NCI-H82 treated with DMSO at 0.1 percent for 48 hours (cell line): ENCODE measurements around the gene DOCK1.

Experiments
- DNase-seq: peaks from one replicate; lab custom pipeline; 2025; ENCODE audit not compliant: unreplicated experiment; lab: John Stamatoyannopoulos, UW

DOCK1 gene

DNA sequence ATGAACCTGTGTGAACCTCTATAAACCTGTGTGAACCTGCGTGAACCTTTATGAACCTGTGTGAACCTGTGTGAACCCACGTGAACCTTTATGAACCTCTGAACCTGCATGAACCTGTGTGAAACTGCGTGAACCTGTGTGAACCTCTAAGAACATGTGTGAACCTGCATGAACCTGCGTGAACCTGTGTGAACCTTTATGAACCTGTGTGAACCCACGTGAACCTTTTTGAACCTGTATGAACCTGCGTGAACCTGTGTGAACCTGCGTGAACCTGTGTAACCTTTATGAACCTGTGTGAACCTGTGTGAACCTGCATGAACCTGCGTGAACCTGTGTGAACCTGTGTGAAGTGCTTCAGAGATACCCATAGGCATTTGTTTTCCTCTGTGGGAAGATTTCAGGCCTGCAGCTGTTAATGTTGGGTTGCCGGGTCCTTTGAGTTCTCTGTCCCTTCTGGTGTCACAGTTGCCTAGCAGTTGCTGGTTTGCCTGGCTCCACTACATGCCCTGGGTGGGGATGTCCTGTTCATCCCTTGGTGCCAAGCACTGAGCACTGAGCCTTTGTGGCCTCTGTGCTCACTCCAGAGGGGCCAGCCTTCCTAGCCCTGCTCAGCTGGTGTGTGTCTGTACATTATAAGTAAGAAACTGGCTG is 97.9 kb downstream of the DOCK1 start:
- no peak for DNase-seq

DNA sequence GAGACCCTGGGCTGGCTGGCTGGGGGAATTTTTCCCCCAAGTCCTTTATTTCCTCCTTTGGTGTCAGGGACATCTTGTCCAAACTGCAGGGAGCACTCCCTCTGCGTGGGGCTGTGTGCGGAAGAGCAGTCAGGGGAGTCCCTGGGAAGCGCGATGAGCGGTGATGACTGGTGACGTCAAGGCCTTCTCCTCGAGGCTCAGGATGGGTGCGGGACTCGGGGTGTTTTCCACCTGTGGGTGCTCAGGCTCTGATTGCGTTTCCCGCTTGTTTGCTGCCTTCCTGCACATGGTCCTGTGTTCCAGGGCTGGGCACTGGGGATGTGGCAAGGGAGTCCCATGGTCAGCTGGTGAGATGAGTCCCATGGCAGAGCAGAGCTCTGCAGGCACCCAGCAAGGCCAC is 101.2 kb downstream of the DOCK1 start:
- no peak for DNase-seq

DNA sequence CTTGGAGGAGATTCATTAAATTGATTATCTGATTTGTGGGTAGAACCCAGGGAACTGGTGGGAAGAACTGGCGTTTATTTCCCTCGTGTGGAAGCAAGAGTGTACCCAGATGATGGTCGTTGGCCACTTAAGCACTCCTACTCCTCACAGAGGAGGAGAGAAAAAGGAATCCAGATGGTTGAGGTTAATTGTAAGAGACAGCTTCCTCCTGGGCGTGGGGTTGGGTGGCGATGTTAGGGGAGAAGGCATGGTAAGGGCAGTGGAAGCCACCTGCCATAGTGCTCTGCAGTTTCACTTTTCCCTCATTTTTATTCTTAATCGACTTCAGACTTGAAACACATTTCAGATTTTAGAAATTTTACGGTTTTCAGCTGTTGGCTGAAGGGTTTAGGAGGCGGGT is 104.1 kb downstream of the DOCK1 start:
- no peak for DNase-seq

DNA sequence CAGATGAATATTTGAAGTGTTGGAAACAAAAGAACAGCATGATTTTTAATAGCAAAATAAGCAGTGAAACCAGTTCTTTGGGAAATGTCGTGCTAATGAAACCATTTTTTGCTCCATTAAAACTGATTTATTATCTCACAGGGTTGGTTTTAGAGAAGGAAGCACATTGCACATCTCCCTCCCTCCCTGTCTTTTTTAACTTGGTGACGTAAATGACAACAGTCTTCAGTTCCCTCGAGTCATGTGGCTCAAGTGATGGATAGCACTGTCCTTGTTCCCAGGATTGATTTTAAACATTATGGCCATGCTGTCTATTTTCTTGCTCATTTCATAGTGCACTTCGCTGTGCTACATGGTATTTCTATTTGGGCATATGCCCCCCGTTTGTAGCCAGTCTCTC is 105.9 kb downstream of the DOCK1 start:
- DNase-seq = no peak

DNA sequence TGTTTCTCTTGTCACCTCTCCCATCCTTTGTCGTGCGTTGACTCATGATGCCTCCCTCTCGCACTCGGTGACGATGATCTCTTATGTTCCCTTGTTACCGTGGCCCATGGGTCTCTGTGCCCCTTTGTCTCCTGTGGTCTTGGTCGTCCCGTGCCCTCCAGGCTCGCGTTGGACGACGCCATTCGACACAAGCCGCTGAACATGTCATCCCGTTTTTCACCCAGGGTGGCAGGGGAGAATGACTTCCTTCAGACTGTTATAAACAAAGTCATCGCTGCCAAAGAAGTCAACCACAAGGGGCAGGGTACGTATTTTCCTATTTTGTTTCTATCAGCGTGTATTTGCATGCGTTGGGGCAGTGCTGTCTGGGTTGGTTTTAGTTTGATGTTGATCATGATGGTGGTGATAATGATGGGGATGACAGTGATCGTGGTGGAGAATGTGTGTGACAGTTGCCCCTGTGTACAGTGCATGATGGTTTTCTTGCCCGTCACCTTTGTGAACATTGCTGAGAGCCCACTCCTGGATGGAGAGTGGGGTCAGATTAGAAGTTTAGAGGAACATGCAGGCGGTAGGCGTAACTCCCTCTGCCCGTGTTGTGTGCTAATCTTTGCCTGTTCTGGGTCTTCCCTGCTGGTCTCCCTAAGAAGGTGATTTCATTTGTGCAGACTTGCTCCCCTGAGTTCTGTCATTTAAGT is 107.0 kb downstream of the DOCK1 start:
- DNase-seq = no peak

DNA sequence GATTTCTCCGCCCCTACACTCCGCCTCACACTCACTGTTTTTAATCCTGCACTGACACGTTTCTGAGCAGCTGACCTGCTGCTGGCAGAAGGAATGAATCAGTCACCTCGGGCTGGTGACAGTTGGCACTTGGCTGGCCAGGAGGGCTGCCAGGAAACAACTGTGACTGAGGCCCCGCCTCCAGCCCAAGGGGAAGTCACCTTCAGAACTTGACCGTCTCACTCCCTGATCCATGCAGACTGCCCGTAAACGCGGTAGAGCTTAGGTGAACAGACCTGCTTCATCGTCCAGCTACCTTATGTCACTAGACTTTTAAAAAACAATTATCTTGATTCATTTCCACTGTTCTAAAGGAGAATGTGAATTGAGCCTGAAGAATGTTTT is 107.5 kb downstream of the DOCK1 start:
- DNase-seq = peak; percentile 15

DNA sequence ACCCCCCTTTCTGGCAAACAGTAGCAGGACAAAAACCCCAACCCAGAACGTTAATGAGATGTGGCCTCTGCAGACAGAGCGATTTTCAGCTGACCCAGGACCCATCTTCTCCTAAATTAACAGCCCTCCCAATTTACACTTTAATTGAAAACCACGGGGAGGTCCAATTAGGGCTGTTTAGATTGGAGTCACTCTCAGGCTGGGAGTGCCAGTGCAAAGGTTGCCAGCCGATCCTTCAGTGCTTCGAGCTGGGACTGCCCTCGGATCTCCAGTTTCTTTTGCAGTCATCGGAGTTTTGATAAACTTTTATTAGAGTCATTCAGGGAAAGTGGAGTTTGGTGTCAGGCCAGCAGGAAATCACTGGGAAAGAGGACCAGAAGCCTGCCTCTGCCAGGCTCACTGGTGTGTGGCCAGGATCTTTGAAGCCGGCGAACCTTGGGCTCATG is 108.0 kb downstream of the DOCK1 start:
- DNase-seq = no peak

DNA sequence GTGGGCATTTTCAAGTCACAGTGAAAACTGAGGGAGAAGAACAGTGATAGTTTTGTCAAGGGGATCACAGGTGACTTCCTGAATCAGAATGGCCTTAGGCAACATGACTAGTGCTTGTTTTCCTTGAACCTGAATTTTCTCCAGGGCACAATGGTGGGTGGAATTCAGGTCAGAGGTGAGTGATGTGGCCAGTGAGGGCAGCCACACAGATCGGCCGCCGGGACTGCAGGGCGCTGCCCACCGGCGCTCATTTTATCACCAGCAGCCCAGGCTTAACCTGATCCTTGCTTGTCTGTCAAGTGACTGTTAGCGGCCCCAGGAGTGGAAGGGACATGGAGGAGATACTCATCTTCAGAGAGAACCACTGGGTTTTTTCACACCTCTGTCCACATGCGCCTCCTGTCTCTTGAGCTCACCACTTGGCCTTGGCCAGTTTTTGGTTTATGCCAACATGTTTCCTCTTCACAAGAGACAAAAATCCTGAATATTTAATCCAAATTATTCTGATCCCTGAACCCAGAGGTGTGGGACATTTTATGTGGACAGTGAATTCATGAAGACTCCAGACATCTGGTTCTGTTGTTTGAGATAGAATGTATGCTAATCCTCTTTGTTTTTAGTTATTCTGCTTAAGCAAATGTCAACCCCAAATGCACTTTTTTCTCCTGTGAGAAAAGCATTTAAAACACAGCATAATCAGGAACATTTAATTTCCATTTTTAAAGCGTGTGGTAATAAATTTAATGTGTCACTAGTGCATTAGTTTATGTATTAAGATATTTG is 108.7 kb downstream of the DOCK1 start:
- no peak for DNase-seq

DNA sequence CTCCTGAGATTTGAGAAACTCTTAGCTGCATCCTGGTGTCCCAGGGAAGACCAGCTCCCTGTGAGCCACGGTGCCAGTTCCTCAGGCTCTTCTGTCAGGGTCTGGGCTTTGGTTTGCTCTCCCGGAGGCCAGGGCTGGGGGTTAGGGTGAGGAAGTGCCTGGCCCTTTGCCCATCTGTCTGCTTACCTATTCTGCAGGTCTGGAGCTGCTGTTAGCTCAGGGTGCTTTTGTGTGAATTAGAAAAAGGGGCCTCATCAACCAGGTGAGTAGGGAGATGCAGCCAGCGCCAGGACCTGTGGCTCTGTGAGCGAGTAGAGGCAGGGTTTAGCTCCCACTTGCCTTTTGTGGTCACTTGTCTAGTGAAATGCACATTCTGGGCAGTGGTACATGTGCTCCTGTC is 109.4 kb downstream of the DOCK1 start:
- no peak for DNase-seq

DNA sequence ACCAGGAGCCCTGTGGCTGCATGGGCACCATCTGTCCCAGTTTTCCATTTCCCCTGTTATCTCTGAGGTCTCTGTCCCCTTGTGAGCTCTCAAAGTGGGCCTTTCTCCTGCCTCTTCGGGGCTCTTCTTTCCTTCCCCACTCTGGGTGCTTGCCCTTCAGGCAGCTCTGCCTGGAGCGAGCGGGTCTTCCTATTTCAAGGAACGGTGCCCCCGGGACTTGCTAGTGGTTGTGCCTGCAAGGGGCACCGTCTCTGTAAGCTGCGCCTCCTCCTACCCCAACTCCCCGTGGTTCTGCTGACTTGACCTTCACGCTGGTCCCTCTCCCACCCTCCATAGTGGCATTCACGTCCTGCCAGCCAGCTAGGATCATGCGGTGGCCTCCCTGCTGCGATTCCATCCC is 110.1 kb downstream of the DOCK1 start:
- DNase-seq = no peak

DNA sequence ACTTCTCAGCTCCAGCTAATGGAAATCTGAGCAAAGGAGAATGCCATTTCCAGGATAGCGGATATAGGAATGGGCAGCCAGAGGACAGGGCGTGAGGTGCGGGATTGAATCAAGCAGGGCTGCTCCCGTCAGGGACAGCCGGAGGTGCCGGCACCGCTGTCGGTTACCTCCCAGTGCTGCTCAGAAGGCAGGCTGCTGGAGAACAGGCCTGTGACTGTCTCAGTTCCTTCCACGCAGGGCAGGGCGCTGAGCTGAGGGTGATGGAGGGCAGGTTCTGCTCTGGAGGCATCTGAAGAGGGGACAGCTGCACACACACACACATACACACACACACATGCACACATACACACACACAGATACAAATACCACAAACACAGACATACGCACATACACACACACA is 111.1 kb downstream of the DOCK1 start:
- DNase-seq = no peak

DNA sequence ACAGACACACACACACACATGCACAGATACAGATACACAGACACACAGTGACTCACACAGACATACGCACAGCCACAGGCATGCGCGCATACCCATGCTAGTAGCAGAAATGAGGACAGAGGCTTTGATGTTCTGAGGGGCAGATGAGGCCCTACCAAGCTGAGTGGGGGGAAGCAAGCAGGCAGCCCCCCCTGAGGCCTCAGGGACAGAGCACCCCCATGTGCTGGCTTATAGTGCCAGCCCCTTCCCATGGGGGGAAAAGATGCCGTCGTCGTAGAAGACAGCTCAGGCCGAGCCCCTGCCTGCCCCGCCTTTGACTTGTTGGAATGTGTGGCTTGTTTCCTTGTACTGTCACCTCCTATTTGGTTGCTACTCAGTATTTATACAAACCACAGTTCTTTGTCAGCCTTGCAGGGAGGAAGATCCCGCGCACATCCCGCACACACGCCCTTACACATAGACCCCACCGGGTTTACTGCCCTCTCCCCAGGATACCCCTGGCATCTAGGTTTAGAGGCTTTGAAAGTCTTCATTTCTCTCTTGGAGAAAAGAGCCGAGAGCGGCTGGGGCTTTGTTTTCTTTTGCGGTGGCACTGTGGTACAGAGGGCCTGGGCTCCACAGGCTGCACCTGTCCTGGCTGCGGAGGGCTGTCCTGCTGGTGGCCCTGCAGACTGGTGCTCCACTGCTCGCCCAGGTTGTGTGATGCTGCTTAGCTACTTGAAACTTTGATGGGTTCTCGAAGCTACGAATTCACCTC is 112.5 kb downstream of the DOCK1 start:
- no peak for DNase-seq

DNA sequence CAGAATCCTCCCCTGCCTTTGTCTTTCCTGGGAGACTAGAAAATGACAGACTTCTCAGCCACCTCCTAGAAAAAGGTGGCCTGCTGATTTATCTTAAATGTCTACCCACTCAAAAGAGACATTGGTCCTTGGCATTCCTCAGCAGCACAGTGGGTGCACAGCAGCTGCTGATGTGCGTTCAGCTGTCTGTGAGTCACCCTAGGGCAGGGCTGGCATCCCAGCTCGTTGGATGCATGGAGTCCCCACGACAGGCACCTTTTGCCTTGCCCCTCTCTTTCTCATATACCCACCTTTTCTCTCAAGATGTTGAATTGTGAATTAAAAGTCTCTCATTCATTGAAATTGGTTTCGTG is 113.0 kb downstream of the DOCK1 start:
- DNase-seq = no peak

DNA sequence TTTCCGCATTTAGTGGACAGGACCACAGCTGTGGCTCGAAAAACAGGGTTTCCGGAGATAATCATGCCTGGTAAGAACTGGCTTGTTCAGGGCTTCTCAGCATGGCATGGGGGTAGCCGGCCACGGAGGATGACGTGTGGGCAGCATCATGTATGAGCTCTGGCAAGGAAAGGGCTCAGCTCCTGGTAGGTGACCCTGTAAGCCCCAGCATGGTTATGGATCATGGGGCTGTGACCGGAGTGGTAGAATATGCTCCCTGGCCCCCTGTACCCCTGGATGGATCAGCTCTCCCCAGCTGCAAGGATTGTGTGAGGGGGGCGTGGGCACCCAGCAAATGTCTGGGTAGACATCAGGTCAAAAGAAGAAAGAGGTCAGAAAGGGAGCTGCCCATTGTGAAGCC is 113.5 kb downstream of the DOCK1 start:
- no peak for DNase-seq

DNA sequence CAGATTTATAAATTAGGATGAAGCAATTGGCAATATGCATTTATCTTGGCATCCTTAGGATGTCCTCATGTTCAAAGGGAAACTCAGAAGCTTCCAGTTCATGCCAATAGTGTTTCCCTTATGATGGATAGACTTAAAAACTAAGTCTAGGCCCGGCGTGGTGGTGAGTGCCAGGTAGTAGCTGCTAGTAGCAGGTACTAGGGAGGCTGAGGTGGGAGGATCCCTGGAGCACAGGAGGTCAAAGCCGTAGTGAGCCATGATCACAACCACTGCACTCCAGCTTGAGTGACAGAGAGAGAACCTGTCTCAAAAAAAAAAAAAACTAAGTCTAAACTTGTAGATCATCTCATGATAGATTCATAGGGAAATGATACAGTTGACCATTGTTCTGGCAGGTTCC is 115.0 kb downstream of the DOCK1 start:
- DNase-seq = no peak

DNA sequence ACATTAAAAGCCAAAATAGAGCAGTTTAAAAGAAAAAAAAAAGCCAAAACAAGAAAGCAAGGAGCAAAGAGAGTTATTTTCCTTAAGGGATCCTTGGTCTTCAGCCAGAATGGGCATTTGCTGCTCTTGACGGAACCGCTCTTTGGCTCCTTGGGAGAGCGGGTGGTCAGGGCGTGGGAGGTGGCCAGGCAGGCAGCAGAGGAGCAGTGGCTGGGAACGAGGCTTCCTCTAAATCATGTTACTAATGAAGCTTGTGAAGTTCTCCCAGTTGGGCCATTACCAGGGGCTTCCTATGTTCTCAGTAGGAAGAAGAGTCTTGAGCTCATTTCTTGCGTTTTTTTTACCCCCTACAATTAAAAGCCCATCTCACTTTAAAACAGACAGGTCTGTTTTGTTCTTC is 116.6 kb downstream of the DOCK1 start:
- DNase-seq = no peak

DNA sequence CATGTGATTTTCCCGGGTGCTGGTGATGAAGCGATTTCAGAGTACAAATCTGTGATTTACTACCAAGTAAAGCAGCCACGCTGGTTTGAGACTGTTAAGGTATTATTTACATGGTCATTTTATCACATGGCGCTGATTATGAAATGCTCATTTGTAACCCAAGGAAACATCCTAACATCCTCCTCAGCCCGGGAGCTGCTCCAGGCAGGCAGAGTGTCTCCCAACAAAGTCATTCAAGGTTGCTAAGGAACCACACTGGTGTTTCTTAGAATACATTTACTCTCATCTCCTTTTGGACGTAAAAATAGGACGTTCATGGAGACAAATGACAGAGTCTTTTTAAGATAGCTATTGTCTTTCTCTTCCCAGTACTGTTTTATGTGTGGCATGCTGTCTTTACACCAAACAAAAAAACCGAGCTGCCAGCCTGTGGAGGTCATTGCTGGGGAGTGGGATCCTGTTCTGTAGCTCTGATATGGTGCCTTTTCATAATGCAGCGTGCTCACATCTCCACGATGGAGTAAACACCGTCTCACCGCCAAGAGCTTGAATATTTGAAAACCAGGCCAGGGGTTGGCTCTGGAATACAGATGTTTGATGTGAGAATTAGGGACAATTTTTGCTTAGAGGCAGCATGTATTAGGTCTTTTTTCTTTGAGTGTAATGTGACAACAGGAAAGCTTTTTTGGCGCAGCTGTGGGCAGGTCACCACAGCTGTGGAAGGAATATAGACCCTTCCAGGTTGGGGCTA is 119.6 kb downstream of the DOCK1 start:
- no peak for DNase-seq

DNA sequence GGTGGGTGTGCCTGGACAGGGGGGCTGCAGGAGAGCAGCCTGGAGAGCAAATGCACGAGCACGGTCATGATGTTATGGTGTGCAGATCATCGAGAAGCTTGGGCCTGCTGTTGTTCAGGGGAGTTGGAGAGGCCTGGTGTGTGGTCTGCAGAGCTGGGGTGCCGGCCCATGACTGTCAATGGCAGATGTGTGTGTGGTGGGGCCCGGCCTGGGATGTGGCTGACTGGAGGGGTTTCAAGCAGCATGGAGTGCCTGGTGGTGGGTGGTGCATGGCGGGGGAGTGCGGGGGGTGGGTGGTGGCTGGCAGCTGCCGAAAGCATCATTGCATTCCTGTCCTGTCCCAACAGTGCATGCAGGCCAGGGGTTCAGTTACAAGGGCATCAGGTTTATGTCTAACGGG is 122.6 kb downstream of the DOCK1 start:
- DNase-seq = no peak

DNA sequence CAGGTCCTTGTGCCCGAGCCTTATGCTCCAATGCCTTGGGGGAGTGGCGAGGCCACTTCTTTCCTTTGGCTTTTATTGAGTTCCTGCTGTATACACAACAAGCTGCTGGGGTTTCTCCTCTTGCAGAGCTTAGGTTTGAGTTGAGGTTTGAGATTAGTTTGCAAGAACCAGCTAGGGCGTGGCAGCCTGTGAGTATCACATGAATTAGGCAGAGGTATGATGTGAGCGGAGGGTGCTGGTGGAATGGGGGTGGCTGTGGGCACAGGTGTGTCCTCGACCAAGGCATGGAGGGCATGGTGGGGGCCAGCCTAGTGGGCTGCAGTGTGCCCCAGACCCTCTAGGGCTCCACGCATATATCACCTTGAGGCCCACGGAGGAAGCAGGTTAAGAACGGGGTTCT is 123.3 kb downstream of the DOCK1 start:
- DNase-seq = no peak

DNA sequence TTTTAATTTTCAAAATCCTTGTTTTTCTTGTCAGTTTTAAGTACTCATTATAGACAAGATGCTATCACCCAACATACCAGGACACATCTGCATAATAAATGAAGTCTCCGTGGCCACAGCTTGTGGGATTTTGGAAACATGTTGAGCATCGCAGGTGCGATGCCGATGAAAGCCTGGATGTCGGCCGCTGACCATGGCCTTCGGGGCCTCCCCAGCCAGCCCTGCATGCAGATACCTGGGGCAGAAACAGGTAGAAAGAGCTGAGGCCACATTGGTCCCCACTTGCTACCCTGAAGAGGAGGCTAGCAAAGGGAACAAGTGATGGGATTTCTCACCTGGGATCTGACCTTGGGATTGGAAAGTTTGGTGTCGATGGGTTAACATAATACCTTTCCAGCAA is 123.8 kb downstream of the DOCK1 start:
- DNase-seq = no peak
